Nephron progenitor cell (in vitro differentiated cells): ENCODE measurements around the gene LRRC56.

Experiments
- DNase-seq: peaks from one replicate; pipeline ENCODE4 v3.0.0; 2021
- H3K27ac Mint-ChIP-seq: 2 replicates; pipeline ENCODE4 v1.8.0; 2021; ENCODE audit warnings: mild to moderate bottlenecking, moderate library complexity, mixed read lengths
- H3K27me3 Mint-ChIP-seq: 2 replicates; pipeline ENCODE4 v1.8.0; 2021; ENCODE audit warnings: mild to moderate bottlenecking, low read depth, mixed read lengths; ENCODE audit not compliant: poor library complexity
- H3K36me3 Mint-ChIP-seq: 2 replicates; pipeline ENCODE4 v1.8.0; 2021; ENCODE audit warnings: low read depth, mixed read lengths
- H3K4me1 Mint-ChIP-seq: 2 replicates; pipeline ENCODE4 v1.8.0; 2021; ENCODE audit warnings: mixed read lengths
- H3K4me3 Mint-ChIP-seq: 2 replicates; pipeline ENCODE4 v1.8.0; 2021; ENCODE audit warnings: mild to moderate bottlenecking, moderate library complexity, mixed read lengths
- H3K9me3 Mint-ChIP-seq: 2 replicates; pipeline ENCODE4 v1.8.0; 2021; ENCODE audit warnings: mild to moderate bottlenecking, moderate library complexity, mixed read lengths
- CTCF ChIP-seq: fragments of 200-600 bp; sonication (generic); IDR thresholded peaks from 2 replicates; pipeline ENCODE4 v1.5.0; 2021; ENCODE audit warnings: antibody characterized with exemption

Gene LRRC56

GRCh38 chr11:499201-500076 is 37.9 kb upstream of the LRRC56 start:
- Mint-ChIP-seq H3K9me3 (peaks cover 15% of the 10 kb centered on the region), H3K27ac (no peak overlapping the region), H3K4me3 (no peak overlapping the region), H3K27me3 (peaks cover 3% of the 10 kb centered on the region), H3K36me3 (peaks cover 47% of the 10 kb centered on the region), H3K4me1 (peaks cover 17% of the 10 kb centered on the region)
- no peak for TF ChIP-seq CTCF
- DNase-seq: no peak

GRCh38 chr11:501001-501682 is 36.2 kb upstream of the LRRC56 start:
- no peak for DNase-seq
- H3K4me1 Mint-ChIP-seq: peaks cover 22% of the 10 kb centered on the region
- H3K27ac Mint-ChIP-seq: peak overlapping the region; percentile 86
- no peak for TF ChIP-seq CTCF
- H3K9me3 Mint-ChIP-seq: peaks cover 11% of the 10 kb centered on the region
- H3K4me3 Mint-ChIP-seq: no peak overlapping the region
- H3K27me3 Mint-ChIP-seq: peaks cover 3% of the 10 kb centered on the region
- peaks cover 34% of the 10 kb centered on the region for H3K36me3 Mint-ChIP-seq

GRCh38 chr11:501683-502287 is 35.5 kb upstream of the LRRC56 start:
- no peak for TF ChIP-seq CTCF
- Mint-ChIP-seq H3K4me3 (no peak overlapping the region), H3K9me3 (peaks cover 10% of the 10 kb centered on the region), H3K27ac (no peak overlapping the region), H3K36me3 (peaks cover 27% of the 10 kb centered on the region), H3K4me1 (peaks cover 28% of the 10 kb centered on the region), H3K27me3 (peaks cover 3% of the 10 kb centered on the region)
- no peak for DNase-seq

- Mint-ChIP-seq H3K9me3 (peaks cover 3% of the 10 kb centered on the region), H3K4me1 (peaks cover 22% of the 10 kb centered on the region), H3K27ac (no peak overlapping the region), H3K36me3 (peaks cover 20% of the 10 kb centered on the region), H3K4me3 (no peak overlapping the region), H3K27me3 (peaks cover 1% of the 10 kb centered on the region)
- TF ChIP-seq CTCF: no peak
- no peak for DNase-seq
Observed at GRCh38 chr11:502288-503178, 34.8 kb upstream of the LRRC56 start.

GRCh38 chr11:503179-503981 is 33.9 kb upstream of the LRRC56 start:
- peaks cover 19% of the 10 kb centered on the region for H3K4me1 Mint-ChIP-seq
- H3K27me3 Mint-ChIP-seq: no peaks in the 10 kb centered on the region
- DNase-seq: no peak
- H3K4me3 Mint-ChIP-seq: no peak overlapping the region
- H3K36me3 Mint-ChIP-seq: peaks cover 11% of the 10 kb centered on the region
- no peak for TF ChIP-seq CTCF
- H3K9me3 Mint-ChIP-seq: no peaks in the 10 kb centered on the region
- H3K27ac Mint-ChIP-seq: no peak overlapping the region
